HG02840 (cell line): ENCODE data around the gene ARHGEF17.
"Not testable (repeated sequence)": the region's sequence is repeated elsewhere in the genome, so short reads cannot be mapped to it uniquely, and the experiment has no call there.

Experiments used
- ATAC-seq: cut with Tn5 transposase; IDR thresholded peaks from one replicate; pipeline ENCODE4 v1.9.1; 2021; ENCODE audit warnings: mild to moderate bottlenecking, moderate library complexity, moderate number of reproducible peaks; ENCODE audit not compliant: unreplicated experiment, low FRiP score

The ARHGEF17 gene, protein sequence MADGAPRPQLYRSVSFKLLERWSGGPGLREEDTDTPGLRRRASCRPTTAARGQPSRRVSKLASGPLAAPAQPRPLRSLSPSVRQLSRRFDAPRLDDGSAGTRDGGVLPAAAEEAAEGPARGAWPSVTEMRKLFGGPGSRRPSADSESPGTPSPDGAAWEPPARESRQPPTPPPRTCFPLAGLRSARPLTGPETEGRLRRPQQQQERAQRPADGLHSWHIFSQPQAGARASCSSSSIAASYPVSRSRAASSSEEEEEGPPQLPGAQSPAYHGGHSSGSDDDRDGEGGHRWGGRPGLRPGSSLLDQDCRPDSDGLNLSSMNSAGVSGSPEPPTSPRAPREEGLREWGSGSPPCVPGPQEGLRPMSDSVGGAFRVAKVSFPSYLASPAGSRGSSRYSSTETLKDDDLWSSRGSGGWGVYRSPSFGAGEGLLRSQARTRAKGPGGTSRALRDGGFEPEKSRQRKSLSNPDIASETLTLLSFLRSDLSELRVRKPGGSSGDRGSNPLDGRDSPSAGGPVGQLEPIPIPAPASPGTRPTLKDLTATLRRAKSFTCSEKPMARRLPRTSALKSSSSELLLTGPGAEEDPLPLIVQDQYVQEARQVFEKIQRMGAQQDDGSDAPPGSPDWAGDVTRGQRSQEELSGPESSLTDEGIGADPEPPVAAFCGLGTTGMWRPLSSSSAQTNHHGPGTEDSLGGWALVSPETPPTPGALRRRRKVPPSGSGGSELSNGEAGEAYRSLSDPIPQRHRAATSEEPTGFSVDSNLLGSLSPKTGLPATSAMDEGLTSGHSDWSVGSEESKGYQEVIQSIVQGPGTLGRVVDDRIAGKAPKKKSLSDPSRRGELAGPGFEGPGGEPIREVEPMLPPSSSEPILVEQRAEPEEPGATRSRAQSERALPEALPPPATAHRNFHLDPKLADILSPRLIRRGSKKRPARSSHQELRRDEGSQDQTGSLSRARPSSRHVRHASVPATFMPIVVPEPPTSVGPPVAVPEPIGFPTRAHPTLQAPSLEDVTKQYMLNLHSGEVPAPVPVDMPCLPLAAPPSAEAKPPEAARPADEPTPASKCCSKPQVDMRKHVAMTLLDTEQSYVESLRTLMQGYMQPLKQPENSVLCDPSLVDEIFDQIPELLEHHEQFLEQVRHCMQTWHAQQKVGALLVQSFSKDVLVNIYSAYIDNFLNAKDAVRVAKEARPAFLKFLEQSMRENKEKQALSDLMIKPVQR (N-terminal part only)

GRCh38 chr11:73308003-73308960, at the start of gene ARHGEF17:
ARHGEF17 (plus strand) TSS chr11:73308276; CDS start chr11:73308639, 363 bp downstream.
- peak; percentile 42 for ATAC-seq

GRCh38 chr11:73259406-73260126, 48.5 kb upstream of the ARHGEF17 start:
- ATAC-seq = no peak

- ATAC-seq = no peak
Observed at GRCh38 chr11:73260127-73260457, 48.0 kb upstream of the ARHGEF17 start.

DNA sequence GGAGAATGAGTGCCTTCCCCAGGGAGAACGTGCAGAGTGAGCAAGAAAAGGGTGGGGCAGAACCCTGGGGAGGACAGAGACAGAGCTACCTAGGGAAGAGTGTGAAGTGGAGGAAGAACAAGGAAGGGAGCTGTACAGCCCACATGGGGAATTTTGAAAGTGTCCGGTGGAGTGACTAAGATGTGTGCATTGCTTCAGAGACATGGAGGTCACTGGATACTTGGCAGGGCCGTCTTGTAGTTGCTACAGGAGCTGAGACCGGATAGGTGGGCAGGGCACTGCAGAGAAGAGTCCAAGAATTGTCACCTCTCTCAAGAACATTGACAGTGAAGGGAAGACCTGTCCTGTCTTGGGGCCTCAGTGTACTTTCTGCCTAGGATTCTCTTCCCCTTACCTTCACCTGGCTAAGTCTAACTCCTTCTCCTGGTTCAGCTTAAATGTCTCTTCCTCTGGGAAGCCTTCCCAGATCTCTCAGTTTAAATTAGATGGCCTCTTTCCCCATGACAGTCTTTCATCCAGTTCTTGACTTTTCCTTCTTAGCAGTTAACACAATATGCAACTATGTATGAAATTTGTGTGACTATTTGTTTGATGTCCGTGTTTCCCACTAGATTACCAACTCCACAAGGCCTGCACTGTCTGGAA, 45.1 kb upstream of the ARHGEF17 start:
- no peak for ATAC-seq

DNA sequence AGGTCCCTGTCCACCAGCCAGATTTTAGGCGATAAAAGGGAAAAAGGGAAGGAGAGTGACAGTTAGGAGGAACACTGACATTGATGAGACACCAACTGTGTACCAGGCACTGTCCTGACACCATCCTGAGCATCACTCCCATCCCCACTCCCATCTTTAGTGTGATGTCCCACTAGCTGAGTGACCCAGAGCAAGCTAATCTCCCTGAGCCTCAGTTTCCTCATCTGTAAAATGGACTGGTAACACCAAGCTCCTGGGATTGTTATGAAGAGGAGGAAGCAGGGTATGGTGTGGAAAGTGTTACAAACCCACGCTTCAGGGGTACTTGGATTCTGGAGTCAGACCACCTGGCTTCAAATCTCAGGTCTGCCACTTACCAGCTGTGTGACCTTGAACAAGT, 44.4 kb upstream of the ARHGEF17 start:
- ATAC-seq = no peak

DNA sequence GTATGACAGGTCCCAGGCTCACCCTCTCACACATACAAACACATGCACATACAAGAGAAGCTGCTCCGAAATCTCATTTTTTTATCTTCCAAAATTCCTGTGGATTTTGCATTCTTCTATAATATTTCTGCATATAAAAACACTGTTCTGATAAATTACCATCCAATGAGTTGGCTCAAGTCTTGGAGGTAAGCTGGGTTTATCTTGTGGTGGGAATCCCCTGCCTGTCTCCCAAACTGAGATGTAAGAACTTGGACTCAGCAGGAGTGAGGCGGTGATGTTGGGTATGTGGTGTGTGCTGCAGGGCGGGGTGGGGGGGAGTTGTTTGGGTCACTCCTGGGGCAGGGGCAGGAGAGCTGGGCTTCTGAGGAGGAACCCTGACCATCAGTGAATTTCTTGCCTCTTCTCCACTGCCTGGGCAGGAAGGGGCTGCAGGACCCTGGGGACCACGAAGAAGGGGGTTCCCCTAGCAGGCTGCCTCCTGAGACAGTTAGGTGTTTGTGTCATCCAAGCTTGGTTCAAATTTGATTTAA, 42.7 kb upstream of the ARHGEF17 start:
- no peak for ATAC-seq

DNA sequence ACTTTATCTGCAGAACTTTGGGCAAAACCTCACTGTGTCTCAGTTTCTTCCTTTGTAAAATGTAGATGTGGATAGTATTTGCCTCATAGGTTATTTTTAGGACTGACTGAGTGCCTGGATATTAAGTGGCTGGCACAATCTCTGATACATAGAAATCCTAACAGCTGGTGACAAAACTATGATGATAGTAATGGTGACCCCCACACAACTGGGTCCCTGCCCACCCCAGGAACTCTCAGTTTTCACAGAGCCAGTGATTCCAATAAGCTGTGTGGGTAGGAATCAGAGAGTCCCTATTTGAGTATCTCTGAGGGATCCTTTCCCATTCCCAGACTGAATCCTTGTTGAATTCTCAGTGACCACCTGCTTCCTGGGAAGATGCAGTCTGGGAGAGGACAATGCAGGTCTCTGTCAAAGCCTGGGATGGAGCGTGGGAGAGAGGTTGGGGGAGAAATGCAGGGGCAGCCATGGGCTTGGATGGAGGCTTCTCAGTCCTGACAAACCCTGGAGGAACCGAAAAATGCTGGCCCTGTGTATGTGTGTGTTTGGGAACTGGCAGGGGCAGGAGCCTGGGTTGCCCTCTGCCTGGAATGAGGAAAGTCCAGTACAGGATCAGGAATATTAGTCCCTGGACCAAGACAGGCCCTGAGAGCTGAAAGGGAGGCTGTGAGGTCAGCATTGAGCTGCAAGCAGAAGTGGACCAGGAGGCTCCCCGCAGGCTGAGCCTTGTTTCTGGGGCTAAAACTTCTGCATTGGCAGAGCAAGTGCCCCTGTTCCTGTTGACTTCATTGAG, 42.0 kb upstream of the ARHGEF17 start:
- no peak for ATAC-seq

DNA sequence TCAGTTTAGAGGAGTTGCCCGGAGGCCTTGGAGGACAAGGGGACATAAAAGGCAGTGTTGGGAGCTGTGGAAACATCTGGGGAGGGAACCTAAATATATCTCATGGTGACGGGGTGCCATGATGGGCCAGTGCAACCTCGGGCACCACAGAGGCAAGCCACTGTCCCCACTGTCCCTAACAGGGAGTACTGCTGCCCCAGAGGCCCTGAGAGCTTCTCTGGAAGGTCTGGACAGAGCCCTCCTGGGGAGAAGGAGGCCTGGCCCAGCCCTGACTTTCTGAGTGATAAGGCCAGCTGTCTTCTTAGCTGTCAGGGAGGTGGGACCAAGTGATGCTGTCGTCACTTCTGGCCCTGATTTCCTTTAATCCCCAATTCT, 41.4 kb upstream of the ARHGEF17 start:
- ATAC-seq = no peak

DNA sequence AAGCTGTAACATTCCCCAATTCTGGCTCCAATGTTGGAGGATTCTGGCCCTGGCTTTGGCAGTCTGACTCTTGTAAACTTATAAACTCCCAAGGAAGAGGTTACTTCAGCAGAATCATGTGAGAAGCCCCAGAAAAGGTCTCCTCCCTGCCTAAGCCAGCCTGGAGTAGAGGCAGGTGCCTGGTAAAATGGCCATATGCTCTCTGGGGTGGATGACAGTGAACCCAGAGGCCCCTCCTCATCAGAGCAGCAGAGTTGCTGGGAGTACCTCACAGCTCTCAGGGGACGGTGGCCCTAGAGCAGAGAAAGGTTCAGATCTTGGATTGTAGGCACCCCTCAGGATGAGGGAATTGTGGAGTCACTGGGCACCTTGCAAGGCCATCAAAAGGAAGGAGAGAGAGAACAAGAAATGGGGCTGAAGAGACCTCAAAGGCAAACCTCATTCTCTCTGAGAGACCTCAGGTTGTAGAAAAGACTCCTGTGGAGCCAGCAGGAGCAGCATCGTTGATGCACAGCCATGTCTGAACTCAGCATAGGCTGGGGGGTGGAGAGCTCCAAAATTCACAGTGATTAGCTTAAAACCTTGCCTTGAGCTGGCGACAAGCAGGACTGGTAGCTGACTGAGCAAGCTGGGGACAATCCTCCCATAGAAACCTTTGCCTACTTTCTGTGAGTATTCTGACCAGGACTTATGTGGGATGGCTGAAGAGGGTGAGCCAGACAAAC, 40.8 kb upstream of the ARHGEF17 start:
- ATAC-seq = no peak

DNA sequence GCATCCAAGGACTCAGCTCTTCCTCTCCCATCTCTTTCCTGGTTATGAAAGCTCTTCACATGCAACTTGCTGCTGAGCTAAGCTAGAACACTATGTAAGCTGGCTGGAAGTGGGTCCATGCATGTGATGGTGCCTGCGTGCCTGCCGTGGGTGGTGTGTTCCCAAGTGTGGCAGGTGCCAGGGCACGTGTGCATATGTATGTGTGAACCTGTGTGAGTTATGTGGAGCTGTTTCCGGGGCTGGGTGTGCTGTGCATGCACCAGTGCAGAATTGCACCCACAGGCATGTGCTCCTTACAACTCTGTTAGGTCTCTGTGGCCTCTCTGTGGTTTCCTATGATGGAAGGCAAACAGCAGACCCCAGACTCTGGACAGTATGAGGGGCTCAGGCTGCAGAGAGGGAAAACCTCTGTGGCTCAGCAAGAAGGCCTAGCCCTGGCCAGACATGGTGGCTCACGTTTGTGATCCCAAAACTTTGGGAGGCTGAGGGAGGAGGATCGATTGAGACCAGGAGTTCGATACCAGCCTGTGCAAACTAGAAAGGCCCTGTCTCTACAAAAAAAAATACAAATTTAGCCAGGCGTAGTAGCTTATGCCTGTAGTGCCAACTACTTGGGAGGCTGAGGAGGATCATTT, 40.1 kb upstream of the ARHGEF17 start:
- no peak for ATAC-seq

DNA sequence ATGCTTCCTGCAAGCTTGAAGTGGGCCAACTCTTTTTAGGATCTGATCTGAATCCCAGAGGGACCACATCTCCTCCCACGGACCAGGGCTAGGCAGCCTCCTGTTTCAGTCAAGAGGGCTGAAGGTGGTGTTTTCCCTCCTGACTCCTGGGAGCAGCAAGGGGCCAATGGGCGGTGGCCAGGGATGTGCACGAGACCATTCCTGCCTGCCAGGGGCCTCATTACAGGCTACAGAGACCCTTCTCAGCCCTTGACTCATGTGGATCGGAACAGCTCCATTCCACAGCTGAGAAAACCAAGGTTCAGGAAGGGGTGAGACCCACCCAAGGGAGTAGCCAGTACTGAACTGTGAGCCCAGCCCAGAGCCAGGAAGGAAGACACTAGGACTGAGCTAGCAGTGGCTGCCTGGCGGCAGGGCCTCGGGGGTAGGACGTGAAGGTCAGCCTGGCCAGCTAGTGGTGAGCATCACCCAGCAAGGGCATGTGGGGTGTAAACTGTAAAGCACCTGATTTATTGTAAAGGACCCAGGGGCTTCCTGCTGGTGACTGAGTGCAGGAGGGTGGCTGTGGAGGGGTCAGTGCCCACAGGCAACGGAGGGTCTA, 39.3 kb upstream of the ARHGEF17 start:
- no peak for ATAC-seq

GRCh38 chr11:73269459-73270015, 38.5 kb upstream of the ARHGEF17 start:
- no peak for ATAC-seq

- no peak for ATAC-seq
Observed at GRCh38 chr11:73270016-73270854, 37.8 kb upstream of the ARHGEF17 start.

DNA sequence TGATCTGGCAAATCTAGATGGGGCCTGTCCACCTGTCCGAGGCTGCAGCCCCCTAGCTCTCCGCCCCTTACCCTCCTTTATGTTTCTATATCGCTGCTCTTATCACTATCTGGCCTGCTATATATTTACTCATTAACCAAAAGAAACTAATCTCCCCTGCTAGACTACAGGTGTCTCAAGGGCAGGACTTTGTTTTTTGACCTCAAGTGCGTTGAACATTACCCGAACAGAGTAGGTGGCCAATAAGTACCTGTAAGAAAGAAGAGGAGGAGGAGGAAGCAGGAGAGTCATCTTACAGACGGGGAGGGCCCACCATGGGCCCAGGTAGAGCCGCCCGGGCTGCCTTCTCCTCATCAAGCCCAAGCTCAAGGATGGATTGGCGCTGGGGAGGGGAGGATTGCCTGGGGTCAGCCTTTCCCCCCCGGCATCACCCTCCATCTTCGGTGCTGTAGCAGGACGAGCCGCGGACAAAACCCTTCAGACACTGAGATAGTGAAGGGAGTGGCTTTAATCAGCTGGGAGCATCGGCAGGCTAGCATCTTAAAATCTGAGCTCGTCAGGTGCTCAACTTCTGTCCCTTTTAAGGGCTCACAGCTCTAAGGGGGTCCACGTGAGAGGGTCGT, 37.1 kb upstream of the ARHGEF17 start:
- no peak for ATAC-seq

GRCh38 chr11:73271478-73271865, 36.6 kb upstream of the ARHGEF17 start:
- ATAC-seq = not testable (repeated sequence)
